Measurements from ENCODE around the gene FOXP1.

GRCh38 chr3:71304247-71304646 lies 279.3 kb downstream of the FOXP1 start:
- TF ChIP-seq CTCF (IDR thresholded peaks at IDR 0.05; ENCODE audit: low read depth, low read length) (no peak), EZH2phosphoT487 (IDR thresholded peaks at IDR 0.05; ENCODE audit: low read depth) (no peak)

All from OCI-LY3 (cell line).